ENCODE data around the gene TMEM63C. TPM values are rescaled to one million over a fixed set of nuclear protein-coding genes. Genes with fewer than 3 reads are reported as not detected.

The TMEM63C gene
- total and polyA plus RNA-seq, 2 experiments from 2014 or later, result 4.9 to 9.7 TPM

GRCh38 chr14:77284066-77284465 is 102.5 kb downstream of the TMEM63C start:
- Histone ChIP-seq H4K20me1 (ENCODE audit: insufficient read depth, poor library complexity, severe bottlenecking) (no peaks in the 10 kb centered on the region), H3K79me2 (no peaks in the 10 kb centered on the region), H3K4me2 (no peak overlapping the region), H3K27me3 (no peaks in the 10 kb centered on the region), H3K36me3 (replicated peaks; ENCODE audit: insufficient read depth, low read depth) (no peaks in the 10 kb centered on the region), H2AFZ (no peak overlapping the region), H3K4me3 (no peak overlapping the region), H3K9me2 (replicated peaks; ENCODE audit: insufficient read depth) (no peaks in the 10 kb centered on the region), H3K4me1 (ENCODE audit: insufficient read depth) (no peaks in the 10 kb centered on the region), H3K27ac (no peak overlapping the region), H3K9me3 (ENCODE audit: low read depth) (no peaks in the 10 kb centered on the region)
- no peak for DNase-seq (ENCODE audit: low spot score)
- 93% methylated on average over 4 of the region's 4 CpGs for WGBS (ENCODE audit: low lambda C conversion rate, missing lambda C conversion rate)
- no peak for TF ChIP-seq CTCF (IDR thresholded peaks at IDR 0.05; ENCODE audit: poor library complexity)
- TF ChIP-seq EZH2phosphoT487 (IDR thresholded peaks at IDR 0.05; ENCODE audit: low read depth, severe bottlenecking, unreplicated experiment), result no peak
- no peak for TF ChIP-seq EZH2 (IDR thresholded peaks at IDR 0.05; ENCODE audit: borderline replicate concordance)

GRCh38 chr14:77284466-77284865 is 102.9 kb downstream of the TMEM63C start:
- no peaks in the 10 kb centered on the region for H4K20me1 ChIP-seq (ENCODE audit: insufficient read depth, poor library complexity, severe bottlenecking)
- no peak overlapping the region for H3K27ac ChIP-seq
- H3K4me1 ChIP-seq (ENCODE audit: insufficient read depth), result no peaks in the 10 kb centered on the region
- no peaks in the 10 kb centered on the region for H3K9me2 ChIP-seq (replicated peaks; ENCODE audit: insufficient read depth)
- no peak overlapping the region for H3K4me2 ChIP-seq
- WGBS (ENCODE audit: low lambda C conversion rate, missing lambda C conversion rate), result 93% methylated on average over 5 of the region's 5 CpGs
- no peaks in the 10 kb centered on the region for H3K79me2 ChIP-seq
- no peak overlapping the region for H2AFZ ChIP-seq
- DNase-seq (ENCODE audit: low spot score), result no peak
- no peaks in the 10 kb centered on the region for H3K27me3 ChIP-seq
- no peaks in the 10 kb centered on the region for H3K9me3 ChIP-seq (ENCODE audit: low read depth)
- no peaks in the 10 kb centered on the region for H3K36me3 ChIP-seq (replicated peaks; ENCODE audit: insufficient read depth, low read depth)
- no peak for TF ChIP-seq EZH2phosphoT487 (IDR thresholded peaks at IDR 0.05; ENCODE audit: low read depth, severe bottlenecking, unreplicated experiment)
- H3K4me3 ChIP-seq, result no peak overlapping the region

GRCh38 chr14:77286576-77286975 is 105.0 kb downstream of the TMEM63C start:
- no peaks in the 10 kb centered on the region for H3K36me3 ChIP-seq (replicated peaks; ENCODE audit: insufficient read depth, low read depth)

GRCh38 chr14:77290705-77291104 is 109.1 kb downstream of the TMEM63C start:
- 71% methylated on average over 4 of the region's 4 CpGs for WGBS (ENCODE audit: low lambda C conversion rate, missing lambda C conversion rate)
- no peaks in the 10 kb centered on the region for H3K9me2 ChIP-seq (replicated peaks; ENCODE audit: insufficient read depth)

More at GRCh38 chr14:77286576-77286975, 105.0 kb downstream of the TMEM63C start:
- Histone ChIP-seq H3K9me3 (ENCODE audit: low read depth) (no peaks in the 10 kb centered on the region), H4K20me1 (ENCODE audit: insufficient read depth, poor library complexity, severe bottlenecking) (no peaks in the 10 kb centered on the region), H3K79me2 (no peaks in the 10 kb centered on the region), H3K4me1 (ENCODE audit: insufficient read depth) (no peaks in the 10 kb centered on the region), H3K4me3 (no peak overlapping the region), H2AFZ (no peak overlapping the region), H3K4me2 (no peak overlapping the region), H3K27ac (no peak overlapping the region), H3K9me2 (replicated peaks; ENCODE audit: insufficient read depth) (no peaks in the 10 kb centered on the region), H3K27me3 (no peaks in the 10 kb centered on the region)
- TF ChIP-seq CTCF (IDR thresholded peaks at IDR 0.05; ENCODE audit: poor library complexity) (no peak), EZH2 (IDR thresholded peaks at IDR 0.05; ENCODE audit: borderline replicate concordance) (no peak), EZH2phosphoT487 (IDR thresholded peaks at IDR 0.05; ENCODE audit: low read depth, severe bottlenecking, unreplicated experiment) (no peak)
- DNase-seq (ENCODE audit: low spot score), result no peak
- 84% methylated on average over 5 of the region's 5 CpGs for WGBS (ENCODE audit: low lambda C conversion rate, missing lambda C conversion rate)

More at GRCh38 chr14:77290705-77291104, 109.1 kb downstream of the TMEM63C start:
- Histone ChIP-seq H4K20me1 (ENCODE audit: insufficient read depth, poor library complexity, severe bottlenecking) (no peaks in the 10 kb centered on the region), H3K36me3 (replicated peaks; ENCODE audit: insufficient read depth, low read depth) (no peaks in the 10 kb centered on the region), H3K27ac (no peak overlapping the region), H2AFZ (no peak overlapping the region), H3K27me3 (no peaks in the 10 kb centered on the region), H3K9me3 (ENCODE audit: low read depth) (no peaks in the 10 kb centered on the region), H3K79me2 (no peaks in the 10 kb centered on the region), H3K4me2 (no peak overlapping the region), H3K4me1 (ENCODE audit: insufficient read depth) (no peaks in the 10 kb centered on the region), H3K4me3 (no peak overlapping the region)
- peak; percentile 35 for DNase-seq (ENCODE audit: low spot score)
- no peak for TF ChIP-seq EZH2phosphoT487 (IDR thresholded peaks at IDR 0.05; ENCODE audit: low read depth, severe bottlenecking, unreplicated experiment)
- no peak for TF ChIP-seq CTCF (IDR thresholded peaks at IDR 0.05; ENCODE audit: poor library complexity)
- TF ChIP-seq EZH2 (IDR thresholded peaks at IDR 0.05; ENCODE audit: borderline replicate concordance), result no peak

Data from hepatocyte (in vitro differentiated cells).